ENCODE results near the gene DGCR2.
"Not testable (repeated sequence)": the region's sequence is repeated elsewhere in the genome, so short reads cannot be mapped to it uniquely, and the experiment has no call there.

The DGCR2 gene

GRCh38 chr22:19034724-19035120 is 87.5 kb downstream of the DGCR2 start:
- peaks cover 11% of the 10 kb centered on the region for H4K20me1 ChIP-seq (ENCODE audit: insufficient read depth, low read length)
- H3K9me3 ChIP-seq (ENCODE audit: insufficient read depth, low read length); H3K4me3 ChIP-seq (ENCODE audit: low read length); H3K4me1 ChIP-seq (ENCODE audit: low read length); H3K36me3 ChIP-seq (replicated peaks; ENCODE audit: low read depth, low read length); H3K9ac ChIP-seq (ENCODE audit: low read length); H3K79me2 ChIP-seq (ENCODE audit: low read length); H3K27me3 ChIP-seq (ENCODE audit: low read depth, low read length); H3K4me2 ChIP-seq (ENCODE audit: low read length); H2AFZ ChIP-seq (ENCODE audit: low read depth, low read length); H3K27ac ChIP-seq (ENCODE audit: low read length): not testable (repeated sequence)

GRCh38 chr22:19034031-19034723 is 88.0 kb downstream of the DGCR2 start:
- H3K9me3 ChIP-seq (ENCODE audit: insufficient read depth, low read length); H2AFZ ChIP-seq (ENCODE audit: low read depth, low read length); H3K4me3 ChIP-seq (ENCODE audit: low read length); H3K36me3 ChIP-seq (replicated peaks; ENCODE audit: low read depth, low read length); H3K27ac ChIP-seq (ENCODE audit: low read length); H3K4me1 ChIP-seq (ENCODE audit: low read length); H3K9ac ChIP-seq (ENCODE audit: low read length); H3K79me2 ChIP-seq (ENCODE audit: low read length); H3K4me2 ChIP-seq (ENCODE audit: low read length); H3K27me3 ChIP-seq (ENCODE audit: low read depth, low read length): not testable (repeated sequence)
- peaks cover 11% of the 10 kb centered on the region for H4K20me1 ChIP-seq (ENCODE audit: insufficient read depth, low read length)

GRCh38 chr22:19033568-19033905 is 88.7 kb downstream of the DGCR2 start:
- not testable (repeated sequence) for H3K9me3 ChIP-seq (ENCODE audit: insufficient read depth, low read length); H3K27me3 ChIP-seq (ENCODE audit: low read depth, low read length); H3K4me3 ChIP-seq (ENCODE audit: low read length); H3K4me1 ChIP-seq (ENCODE audit: low read length); H3K36me3 ChIP-seq (replicated peaks; ENCODE audit: low read depth, low read length); H2AFZ ChIP-seq (ENCODE audit: low read depth, low read length); H3K9ac ChIP-seq (ENCODE audit: low read length); H3K4me2 ChIP-seq (ENCODE audit: low read length); H3K27ac ChIP-seq (ENCODE audit: low read length); H3K79me2 ChIP-seq (ENCODE audit: low read length)
- peaks cover 11% of the 10 kb centered on the region for H4K20me1 ChIP-seq (ENCODE audit: insufficient read depth, low read length)

- not testable (repeated sequence) for H3K4me1 ChIP-seq (ENCODE audit: low read length); H2AFZ ChIP-seq (ENCODE audit: low read depth, low read length); H3K4me2 ChIP-seq (ENCODE audit: low read length); H3K36me3 ChIP-seq (replicated peaks; ENCODE audit: low read depth, low read length); H3K9me3 ChIP-seq (ENCODE audit: insufficient read depth, low read length); H3K79me2 ChIP-seq (ENCODE audit: low read length); H3K9ac ChIP-seq (ENCODE audit: low read length); H3K27ac ChIP-seq (ENCODE audit: low read length); H3K27me3 ChIP-seq (ENCODE audit: low read depth, low read length); H3K4me3 ChIP-seq (ENCODE audit: low read length)
- H4K20me1 ChIP-seq (ENCODE audit: insufficient read depth, low read length) = peaks cover 11% of the 10 kb centered on the region
These were observed 89.2 kb downstream of the DGCR2 start for GRCh38 chr22:19032898-19033567.

GRCh38 chr22:19032156-19032785 is 89.9 kb downstream of the DGCR2 start:
- H2AFZ ChIP-seq (ENCODE audit: low read depth, low read length); H3K36me3 ChIP-seq (replicated peaks; ENCODE audit: low read depth, low read length); H3K27me3 ChIP-seq (ENCODE audit: low read depth, low read length); H4K20me1 ChIP-seq (ENCODE audit: insufficient read depth, low read length); H3K4me3 ChIP-seq (ENCODE audit: low read length); H3K79me2 ChIP-seq (ENCODE audit: low read length); H3K9me3 ChIP-seq (ENCODE audit: insufficient read depth, low read length); H3K9ac ChIP-seq (ENCODE audit: low read length); H3K27ac ChIP-seq (ENCODE audit: low read length); H3K4me1 ChIP-seq (ENCODE audit: low read length); H3K4me2 ChIP-seq (ENCODE audit: low read length): not testable (repeated sequence)

GRCh38 chr22:19030889-19031252 is 91.3 kb downstream of the DGCR2 start:
- H3K79me2 ChIP-seq (ENCODE audit: low read length); H3K4me2 ChIP-seq (ENCODE audit: low read length); H3K27ac ChIP-seq (ENCODE audit: low read length); H3K4me3 ChIP-seq (ENCODE audit: low read length); H3K4me1 ChIP-seq (ENCODE audit: low read length); H2AFZ ChIP-seq (ENCODE audit: low read depth, low read length); H3K9me3 ChIP-seq (ENCODE audit: insufficient read depth, low read length); H4K20me1 ChIP-seq (ENCODE audit: insufficient read depth, low read length); H3K36me3 ChIP-seq (replicated peaks; ENCODE audit: low read depth, low read length); H3K9ac ChIP-seq (ENCODE audit: low read length); H3K27me3 ChIP-seq (ENCODE audit: low read depth, low read length): not testable (repeated sequence)

- not testable (repeated sequence) for H3K4me3 ChIP-seq (ENCODE audit: low read length); H3K36me3 ChIP-seq (replicated peaks; ENCODE audit: low read depth, low read length); H3K4me2 ChIP-seq (ENCODE audit: low read length); H4K20me1 ChIP-seq (ENCODE audit: insufficient read depth, low read length); H3K4me1 ChIP-seq (ENCODE audit: low read length); H3K27me3 ChIP-seq (ENCODE audit: low read depth, low read length); H3K9ac ChIP-seq (ENCODE audit: low read length); H3K79me2 ChIP-seq (ENCODE audit: low read length); H3K9me3 ChIP-seq (ENCODE audit: insufficient read depth, low read length); H2AFZ ChIP-seq (ENCODE audit: low read depth, low read length); H3K27ac ChIP-seq (ENCODE audit: low read length)
These were observed 91.9 kb downstream of the DGCR2 start for GRCh38 chr22:19030226-19030888.

GRCh38 chr22:19029113-19030103 is 92.8 kb downstream of the DGCR2 start:
- not testable (repeated sequence) for H3K79me2 ChIP-seq (ENCODE audit: low read length); H3K9me3 ChIP-seq (ENCODE audit: insufficient read depth, low read length); H3K4me2 ChIP-seq (ENCODE audit: low read length); H3K27me3 ChIP-seq (ENCODE audit: low read depth, low read length); H3K9ac ChIP-seq (ENCODE audit: low read length); H3K27ac ChIP-seq (ENCODE audit: low read length); H3K4me1 ChIP-seq (ENCODE audit: low read length); H2AFZ ChIP-seq (ENCODE audit: low read depth, low read length); H4K20me1 ChIP-seq (ENCODE audit: insufficient read depth, low read length); H3K4me3 ChIP-seq (ENCODE audit: low read length); H3K36me3 ChIP-seq (replicated peaks; ENCODE audit: low read depth, low read length)

GRCh38 chr22:19028060-19028455 is 94.2 kb downstream of the DGCR2 start:
- H3K4me2 ChIP-seq (ENCODE audit: low read length); H3K27ac ChIP-seq (ENCODE audit: low read length); H3K4me3 ChIP-seq (ENCODE audit: low read length); H3K27me3 ChIP-seq (ENCODE audit: low read depth, low read length); H3K9me3 ChIP-seq (ENCODE audit: insufficient read depth, low read length); H4K20me1 ChIP-seq (ENCODE audit: insufficient read depth, low read length); H3K36me3 ChIP-seq (replicated peaks; ENCODE audit: low read depth, low read length); H2AFZ ChIP-seq (ENCODE audit: low read depth, low read length); H3K79me2 ChIP-seq (ENCODE audit: low read length); H3K4me1 ChIP-seq (ENCODE audit: low read length); H3K9ac ChIP-seq (ENCODE audit: low read length): not testable (repeated sequence)

All from OCI-LY3 (cell line).